GM18511 (cell line): Measurements from ENCODE around the gene SLC9C2.
"Not testable (repeated sequence)": the region's sequence is repeated elsewhere in the genome, so short reads cannot be mapped to it uniquely, and the experiment has no call there.

Experiments
- ATAC-seq: cut with Tn5 transposase; IDR thresholded peaks from one replicate; pipeline ENCODE4 v1.9.1; 2021; ENCODE audit warnings: mild to moderate bottlenecking, moderate library complexity; ENCODE audit not compliant: unreplicated experiment

Gene SLC9C2, protein sequence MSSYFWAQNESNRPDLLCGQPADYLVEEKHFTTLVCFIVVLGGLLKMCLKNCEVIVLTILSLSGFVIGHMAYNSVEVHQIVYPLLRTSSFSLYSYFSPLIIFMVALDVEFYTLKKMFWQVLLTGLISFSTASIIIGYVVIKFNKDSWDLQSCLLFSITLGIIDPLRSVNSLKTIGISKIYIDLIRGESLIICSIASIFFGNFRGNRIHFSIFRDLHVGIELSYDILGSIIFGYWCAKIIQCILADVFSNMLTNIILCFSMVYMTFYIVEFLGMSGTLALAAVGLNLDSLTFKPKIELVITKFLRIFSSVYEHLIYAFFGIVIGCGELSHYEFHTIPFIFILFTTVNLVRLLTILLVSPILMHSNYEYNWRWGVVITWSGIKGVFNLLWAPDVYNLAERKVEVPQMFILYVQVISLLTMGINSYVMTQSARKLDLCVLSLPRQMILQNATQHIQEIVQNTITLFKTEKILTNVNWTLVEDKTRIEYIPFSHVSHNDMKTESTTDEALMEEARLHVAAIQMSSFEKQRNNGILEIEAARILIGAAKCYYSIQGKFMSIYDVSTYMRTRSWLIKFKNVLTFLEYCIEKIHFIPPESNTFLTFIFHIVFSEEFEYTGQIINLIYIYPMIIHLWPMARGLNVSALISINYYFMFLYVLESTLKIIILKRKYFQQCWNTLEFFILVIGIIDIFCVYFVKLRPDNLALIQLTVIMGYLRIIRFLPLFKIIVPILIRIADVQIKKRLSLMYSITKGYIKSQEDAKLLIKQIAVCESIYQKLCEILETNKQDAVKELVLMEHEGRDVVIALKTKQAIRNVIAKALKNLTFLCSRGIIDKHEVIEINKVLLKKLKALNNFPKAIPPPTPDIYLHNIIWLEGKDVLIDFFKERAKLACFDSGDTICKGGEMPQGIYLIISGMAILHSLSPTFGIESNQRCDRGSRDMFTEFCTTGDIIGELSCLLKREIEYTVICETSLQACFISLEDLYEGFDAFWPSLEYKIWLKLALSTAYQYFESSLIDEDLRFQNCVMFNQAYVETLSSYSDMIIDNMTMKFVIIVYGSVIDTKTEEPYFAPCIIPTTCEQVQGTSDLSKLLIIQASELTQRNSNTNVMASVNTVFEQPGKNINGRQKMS

DNA sequence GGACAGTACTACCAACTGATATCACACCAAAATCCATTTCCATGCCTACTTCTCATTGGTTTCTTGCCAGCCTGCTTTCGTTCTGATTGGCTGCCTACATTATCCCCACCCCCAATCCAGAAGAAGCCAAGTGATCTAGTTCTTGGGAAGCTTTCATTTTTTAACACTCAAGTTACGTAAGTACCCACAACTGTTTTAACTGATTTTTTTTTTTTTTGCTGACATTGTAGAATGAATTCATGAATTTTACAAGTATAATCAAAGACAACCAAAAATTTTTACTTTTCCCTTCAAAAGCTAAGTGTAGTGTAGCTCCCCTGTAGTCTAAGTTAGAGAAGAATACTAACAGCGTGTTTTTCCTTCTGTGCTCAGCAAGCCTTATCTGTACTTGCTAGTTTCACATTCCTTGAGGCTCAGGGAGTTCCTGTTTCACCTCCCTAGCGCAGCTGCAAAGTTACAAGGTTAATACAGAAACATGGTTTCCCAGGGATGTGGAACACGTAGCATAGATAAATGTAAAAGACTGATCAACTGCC is at the start of gene SLC9C2:
TSS of gene SLC9C2 (minus strand) at position 17 of the 536 bp plus-strand sequence. CDS start 1,296 bp downstream, outside the sequence.
- ATAC-seq: no peak

DNA sequence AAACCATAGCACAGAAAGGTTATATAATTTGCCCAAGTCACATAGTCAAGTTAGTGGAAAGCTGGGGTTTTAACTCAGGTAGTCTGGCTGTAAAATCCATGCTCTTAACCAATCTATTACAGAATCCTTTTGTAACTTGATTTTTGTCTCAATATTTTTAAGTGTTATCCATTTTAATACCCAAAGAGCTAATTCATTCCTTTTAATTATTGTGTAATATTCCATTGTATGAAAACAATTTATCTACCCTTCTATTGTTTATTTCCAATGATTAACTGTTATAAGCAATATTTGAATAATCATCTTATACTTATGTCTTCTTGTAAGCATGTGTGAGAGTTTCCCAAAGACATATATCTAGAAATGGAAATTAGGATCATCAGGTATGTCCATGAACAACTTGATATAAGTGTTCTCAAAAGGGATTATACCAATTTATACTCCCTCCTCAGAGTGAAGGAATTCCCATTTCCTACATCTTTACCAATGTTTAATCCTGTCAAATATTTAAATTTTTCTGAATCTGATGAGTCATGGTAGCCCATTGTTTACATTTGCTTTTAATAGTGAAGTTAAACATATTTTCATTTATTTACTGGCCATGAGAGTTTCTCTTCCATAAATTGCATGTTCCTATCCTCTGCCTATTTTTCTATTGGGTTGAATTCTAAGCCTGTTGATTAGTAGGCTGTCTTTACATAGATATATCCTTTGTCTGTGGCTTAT is 46.2 kb upstream of the SLC9C2 start:
- no peak for ATAC-seq

DNA sequence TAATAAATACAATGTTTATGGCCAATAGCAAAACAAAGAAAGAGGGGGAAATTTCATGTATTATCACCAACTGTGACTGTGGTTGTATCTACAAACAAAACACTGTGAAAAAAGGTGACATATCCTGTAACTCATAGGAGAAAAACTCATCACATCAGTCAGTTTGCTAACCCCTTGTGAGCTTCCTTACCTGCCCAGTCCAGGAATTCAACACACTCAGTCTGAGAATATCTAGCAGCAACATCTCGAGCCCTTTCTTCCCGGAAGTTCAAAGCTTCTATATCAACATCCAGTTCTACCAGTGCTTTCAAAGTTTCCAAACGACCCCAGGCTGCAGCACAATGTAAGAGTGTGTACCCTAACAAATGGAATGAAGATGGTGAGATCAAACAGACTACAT is 43.8 kb upstream of the SLC9C2 start:
- no peak for ATAC-seq

DNA sequence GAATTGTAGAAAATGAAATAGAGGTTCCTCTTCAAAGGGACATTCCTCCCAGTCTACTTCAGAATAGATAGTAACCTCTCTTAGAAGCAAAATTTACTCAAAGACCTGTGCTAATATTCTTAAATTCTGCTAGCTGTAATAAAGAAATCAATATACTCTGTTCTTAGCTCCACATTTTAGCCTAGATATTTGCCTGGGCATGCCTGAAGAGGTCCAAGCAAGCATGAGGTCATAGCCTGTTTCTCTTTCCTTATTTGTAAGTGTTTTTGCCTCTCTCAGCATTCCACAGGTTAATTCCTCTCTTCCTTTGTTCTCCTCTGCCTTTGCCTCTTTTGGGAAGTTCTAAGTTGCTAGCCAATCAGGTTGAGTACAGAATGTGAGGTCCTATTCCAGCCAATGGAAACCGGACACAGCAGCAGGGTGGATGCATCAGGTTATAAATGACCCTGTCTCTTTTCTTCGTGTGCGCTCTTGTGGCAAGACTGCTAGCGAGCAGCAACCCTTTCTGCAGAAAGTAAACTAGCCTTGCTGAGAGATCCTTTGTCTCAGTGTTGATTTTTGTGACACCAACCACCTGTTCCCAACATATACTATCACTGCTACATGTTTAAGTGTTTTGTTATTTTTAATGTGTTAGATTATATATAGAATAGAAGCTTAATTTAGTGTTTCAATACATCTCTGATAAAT is 39.7 kb upstream of the SLC9C2 start:
- not testable (repeated sequence) for ATAC-seq

DNA sequence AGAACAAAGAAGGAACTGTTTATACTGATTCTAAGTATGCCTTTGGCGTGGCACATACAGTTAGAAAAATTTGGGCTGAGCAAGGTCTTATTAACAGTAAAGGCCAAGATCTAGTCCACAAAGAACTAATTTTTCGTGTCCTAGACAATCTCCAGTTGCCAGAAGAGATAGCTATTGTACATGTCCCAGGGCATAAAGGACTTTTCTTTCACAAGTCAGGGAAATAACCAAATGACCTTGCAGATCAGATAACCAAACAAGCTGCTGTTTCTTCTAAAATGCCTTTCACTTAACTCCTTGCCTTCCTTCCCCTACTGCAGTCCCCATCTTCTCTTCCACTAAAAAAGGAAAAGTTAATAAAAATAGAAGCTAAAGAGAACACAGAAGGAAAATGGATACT is 36.2 kb upstream of the SLC9C2 start:
- no peak for ATAC-seq

DNA sequence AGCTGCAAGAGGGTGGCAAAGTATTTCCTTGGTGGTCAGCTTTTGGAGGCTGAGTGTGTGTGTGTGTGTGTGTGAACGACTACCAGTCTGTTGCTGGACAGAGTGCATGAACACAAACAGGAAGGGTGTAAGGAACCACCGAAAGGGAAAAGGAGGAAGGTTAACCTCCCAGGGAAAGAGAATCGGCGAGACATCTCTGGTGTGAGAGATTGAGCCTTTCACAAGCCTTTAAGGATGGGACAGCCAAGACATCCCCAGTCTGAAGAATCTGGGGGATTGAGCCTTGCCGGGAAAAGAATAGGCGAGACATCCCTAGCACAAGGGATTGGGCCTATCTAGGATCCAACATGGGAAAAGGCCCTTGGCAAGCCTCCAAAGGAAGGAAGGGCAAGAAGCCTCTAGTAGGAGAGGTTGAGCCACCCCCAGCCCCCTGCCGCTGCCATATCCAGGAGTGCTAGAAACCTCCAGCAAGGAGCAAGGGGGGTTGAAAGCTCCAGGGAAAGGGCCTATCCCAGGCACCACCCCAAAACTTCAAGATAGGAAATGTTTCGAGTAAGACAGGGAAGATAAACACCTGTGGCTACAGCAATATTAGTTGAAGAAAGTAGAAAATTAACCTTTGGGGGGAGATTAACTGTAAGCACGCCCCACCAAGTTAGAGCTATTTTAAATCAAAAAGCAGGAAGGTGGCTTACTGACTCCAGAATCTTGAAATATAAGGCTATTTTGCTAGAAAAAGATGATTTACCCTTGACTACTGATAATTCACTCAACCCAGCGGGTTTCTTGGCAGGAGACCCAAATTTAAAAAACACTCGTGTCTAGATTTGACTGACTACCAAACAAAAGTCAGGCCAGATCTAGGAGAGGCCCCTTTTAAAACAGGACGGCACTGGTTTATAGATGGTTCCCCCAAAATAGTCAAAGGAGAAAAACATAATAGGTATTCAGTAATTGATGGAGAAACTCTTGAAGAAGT is 35.5 kb upstream of the SLC9C2 start:
- no peak for ATAC-seq

DNA sequence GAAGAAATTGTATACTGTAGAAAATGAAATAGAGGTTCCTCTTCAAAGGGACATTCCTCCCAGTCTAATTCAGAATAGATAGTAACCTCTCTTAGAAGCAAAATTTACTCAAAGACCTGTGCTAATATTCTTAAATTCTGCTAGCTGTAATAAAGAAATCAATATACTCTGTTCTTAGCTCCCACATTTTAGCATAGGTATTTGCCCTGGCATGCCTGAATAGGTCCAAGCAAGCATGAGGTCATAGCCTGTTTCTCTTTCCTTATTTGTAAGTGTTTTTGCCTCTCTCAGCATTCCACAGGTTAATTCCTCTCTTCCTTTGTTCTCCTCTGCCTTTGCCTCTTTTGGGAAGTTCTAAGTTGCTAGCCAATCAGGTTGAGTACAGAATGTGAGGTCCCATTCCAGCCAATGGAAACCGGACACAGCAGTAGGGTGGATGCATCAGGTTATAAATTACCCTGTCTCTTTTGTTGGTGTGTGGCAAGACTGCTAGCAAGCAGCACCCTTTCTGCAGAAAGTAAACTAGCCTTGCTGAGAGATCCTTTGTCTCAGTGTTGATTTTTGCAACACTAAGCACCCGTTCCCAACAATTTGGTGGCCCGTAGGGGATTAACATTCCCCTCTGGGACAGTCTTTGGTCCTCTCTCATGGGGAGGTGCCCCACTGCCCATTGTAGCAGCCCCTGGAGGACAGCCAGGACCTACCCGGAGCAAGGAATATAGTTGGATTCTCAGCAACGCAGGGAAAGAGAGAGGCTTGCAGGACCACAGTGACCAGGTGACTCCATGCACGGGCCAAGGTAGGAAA is 34.6 kb upstream of the SLC9C2 start:
- not testable (repeated sequence) for ATAC-seq

DNA sequence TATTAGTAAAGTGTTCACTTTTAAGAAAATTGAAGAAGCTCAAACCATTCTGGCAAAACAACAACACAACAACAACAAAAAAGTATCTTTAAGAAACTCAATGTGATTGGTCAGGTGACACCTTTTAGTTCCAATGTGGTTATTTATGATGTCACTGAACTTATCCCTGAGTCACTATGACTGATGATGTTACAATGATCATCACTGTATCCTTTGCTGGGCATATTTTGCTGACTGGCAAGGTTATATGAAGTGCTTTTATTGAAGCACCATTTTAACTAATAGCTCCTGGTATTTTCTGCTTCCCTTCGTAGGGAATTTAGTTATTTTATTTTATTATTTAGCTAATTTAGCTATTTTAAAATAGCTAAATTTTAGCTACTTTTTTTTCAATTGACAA is 32.2 kb upstream of the SLC9C2 start, which contains the start of gene TEX50:
TSS of gene TEX50 (plus strand) at position 223 of the 400 bp plus-strand sequence. CDS start 184 bp downstream, outside the sequence.
- no peak for ATAC-seq

DNA sequence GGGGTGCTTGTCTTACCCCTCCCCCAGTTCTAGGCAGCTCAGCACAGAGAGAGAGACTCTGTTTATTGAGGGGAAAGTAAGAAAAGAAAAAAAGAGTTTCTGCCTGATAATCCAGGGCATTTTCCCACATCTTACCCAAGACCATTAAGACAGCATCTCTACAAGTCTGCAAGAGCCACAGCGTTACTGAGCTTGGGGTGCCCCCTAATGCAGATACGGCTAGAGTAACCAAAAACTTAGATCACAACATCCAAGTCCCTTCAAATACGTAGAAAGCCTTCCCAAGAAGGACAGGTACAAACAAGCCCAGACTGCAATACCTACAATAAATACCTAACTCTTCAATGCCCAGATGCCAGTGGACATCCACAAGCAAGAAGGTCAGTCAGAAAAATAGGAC is 26.0 kb upstream of the SLC9C2 start:
- ATAC-seq: no peak

DNA sequence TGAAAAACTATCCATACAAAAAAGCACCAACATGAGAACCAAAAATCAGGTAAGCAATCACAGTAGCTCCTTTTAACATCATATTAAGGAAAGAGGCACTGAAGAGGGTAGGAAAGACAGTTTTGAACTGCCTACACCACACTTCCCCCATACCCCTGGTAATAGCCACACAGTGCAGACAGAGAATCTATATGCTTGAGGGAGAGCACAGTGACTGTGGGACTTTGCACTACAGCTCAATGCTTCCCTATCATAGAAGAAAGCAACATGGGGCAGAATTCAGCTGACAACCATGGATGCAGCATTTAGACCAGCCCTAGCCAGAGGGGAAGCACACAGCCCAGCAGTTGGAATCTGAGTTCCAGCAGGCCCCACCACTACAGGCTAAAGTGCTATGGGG is 24.4 kb upstream of the SLC9C2 start:
- ATAC-seq: no peak

DNA sequence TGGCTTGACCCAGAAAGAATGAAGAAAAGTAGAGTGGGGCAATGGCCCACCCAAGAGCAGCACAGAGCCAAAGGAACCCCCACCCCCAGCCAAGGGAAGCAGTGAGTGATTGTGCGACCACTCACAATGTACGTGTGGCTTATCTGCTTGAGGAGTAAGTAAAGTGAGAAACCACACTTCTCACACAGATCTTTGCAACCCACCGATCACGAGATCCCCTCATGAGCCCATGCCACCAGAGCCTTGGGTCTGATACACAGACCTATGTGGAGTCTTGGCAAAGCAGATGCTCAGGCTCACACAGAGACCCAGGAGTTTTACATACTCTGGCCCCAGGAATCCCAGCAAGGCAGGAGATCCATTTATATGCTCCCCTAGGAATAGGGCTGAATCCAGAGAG is 14.0 kb upstream of the SLC9C2 start:
- no peak for ATAC-seq

DNA sequence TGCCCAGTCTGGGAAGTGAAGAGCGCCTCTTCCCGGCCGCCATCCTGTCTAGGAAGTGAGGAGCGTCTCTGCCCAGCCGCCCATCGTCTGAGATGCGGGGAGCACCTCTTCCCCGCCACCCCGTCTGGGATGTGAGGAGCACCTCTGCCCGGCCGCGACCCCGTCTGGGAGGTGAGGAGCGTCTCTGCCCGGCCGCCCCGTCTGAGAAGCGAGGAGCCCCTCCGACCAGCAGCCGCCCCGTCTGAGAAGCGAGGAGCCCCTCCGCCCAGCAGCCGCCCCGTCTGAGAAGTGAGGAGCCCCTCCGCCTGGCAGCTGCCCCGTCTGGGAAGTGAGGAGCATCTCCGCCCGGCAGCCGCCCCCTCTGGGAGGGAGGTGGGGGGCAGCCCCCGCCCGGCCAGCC is 10.2 kb upstream of the SLC9C2 start:
- ATAC-seq: not testable (repeated sequence)

DNA sequence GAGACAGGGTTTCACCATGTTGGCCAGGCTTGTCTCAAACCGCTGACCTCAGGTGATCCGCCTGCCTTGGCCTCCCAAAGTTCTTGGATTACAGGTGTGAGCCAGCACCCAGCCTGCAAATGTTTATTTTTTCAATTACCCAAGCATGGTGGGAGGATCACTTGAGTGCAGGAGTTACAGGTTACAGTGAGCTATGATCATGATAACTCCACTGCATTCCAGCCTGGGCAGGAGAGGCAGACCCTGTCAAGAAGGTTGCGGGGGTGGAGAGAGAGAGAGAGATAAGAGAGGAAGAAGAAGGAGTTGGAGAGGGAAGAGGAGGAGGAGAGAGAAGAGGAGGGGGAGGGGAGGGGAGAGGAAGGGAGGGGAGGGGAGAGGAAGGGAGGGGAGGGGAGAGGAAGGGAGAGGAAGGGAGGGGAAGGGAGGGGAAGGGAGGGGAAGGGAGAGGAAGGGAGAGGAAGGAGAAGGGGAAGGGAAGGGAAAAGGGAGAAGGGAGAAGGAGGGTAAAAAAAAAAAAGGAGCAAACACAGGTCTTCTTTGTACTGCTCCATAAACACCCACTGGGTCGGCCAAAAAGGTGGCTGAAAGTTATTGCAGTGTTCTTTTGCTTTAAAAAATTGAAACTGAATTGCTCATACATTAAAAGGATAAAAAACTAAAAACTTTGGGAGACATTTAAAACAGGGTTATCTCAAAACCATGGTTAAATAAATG is 5.8 kb upstream of the SLC9C2 start:
- ATAC-seq: no peak

DNA sequence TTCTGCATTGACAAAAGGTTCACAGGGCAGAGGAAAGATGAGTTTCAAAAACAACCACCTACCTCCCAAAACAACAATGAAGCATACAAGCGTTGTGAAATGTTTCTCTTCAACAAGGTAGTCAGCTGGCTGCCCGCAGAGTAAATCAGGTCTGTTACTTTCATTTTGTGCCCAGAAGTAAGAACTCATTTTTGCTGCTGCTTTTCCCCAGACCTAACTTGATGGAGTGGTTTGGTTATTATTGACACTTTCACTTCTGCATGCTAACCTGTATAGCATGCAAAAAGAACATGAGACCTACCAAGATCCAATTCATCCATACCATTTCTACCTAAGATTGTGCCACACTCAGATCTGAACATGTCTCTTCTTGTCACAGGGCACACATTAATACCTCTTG is 1.3 kb downstream of the SLC9C2 start:
- ATAC-seq: peak; percentile 64

DNA sequence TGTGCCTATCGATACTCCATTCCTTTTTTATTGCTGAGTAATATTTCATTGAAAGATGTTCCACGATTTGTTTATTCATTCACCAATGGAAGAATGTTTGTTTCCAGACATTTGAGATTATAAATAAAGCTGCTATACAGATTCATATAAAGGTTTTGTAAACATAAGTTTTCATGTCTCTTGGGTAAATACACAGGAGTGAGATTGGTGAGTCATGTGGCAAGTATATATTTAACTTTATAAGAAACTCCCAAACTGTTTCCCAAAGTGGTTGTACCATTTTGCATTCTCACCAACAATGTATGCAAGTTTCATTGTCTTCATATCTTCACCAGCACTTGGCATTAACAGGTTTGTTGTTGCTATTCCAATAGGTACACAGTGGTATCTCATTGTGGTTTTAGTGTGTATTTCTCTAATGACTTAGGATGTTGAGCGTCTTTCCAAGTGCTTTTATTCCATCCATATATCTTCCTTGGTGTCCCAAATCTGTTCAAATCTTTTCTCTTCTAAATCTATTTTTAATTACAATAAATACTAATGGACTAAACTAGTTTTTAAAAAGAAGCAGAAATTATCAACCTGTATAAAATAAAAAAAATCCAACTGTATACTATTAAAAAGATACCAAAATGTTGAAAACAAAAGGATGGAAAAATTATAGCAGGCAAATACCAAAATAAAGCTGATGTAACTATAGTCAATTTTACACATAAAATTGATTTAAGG is 6.6 kb downstream of the SLC9C2 start:
- ATAC-seq: no peak

DNA sequence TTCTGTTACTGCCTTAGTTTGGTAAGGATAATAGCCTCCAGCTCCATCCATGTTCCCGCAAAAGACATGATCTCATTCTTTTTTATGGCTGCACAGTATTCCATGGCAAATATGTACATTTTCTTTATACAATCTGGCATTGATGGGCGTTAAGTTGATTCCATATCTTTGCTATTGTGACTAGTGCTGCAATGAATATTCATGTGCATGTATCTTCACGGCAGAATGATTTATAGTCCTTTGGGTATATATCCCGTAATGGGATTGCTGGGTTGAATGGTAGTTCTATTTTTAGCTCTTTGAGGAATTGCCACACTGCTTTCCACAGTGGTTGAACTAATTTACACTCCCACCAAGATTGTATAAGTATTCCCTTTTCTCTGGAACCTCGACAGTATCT is 11.7 kb downstream of the SLC9C2 start:
- not testable (repeated sequence) for ATAC-seq
